ENCODE data around the gene RCCD1.

The RCCD1 gene

DNA sequence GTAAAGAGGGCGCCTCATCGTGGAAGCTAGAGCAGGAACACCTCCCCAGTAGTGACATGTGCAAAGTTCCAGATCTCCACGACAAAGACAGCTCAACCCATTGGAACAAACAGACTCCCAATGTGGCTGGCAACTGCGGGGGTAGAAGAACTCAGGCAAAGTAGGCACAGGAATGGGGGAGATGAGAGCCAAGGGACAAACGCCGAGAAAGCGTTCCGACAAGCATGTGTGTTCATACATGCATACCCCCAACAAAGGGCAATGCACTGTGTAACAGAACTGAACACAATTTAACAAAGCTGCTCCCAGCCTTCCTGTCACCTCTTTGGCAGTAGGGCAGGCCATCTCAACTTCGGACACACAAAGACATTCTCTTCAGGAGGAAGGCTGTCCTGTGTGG is 11.6 kb downstream of the RCCD1 start:
- POLR2A ChIA-PET = interaction anchor here (0.8 to 1.9 kb wide), 4 partner anchors 9 to 31 kb away, joined by 3 to 13 read pairs (median 4); partner anchors contain the start of genes PRC1 and UNC45A
- Histone ChIP-seq H3K27ac (ENCODE audit: extremely low read depth, low read depth, low read length) (peak overlapping the region; percentile 7; the same call in 1 of the 2 replicates), H3K4me1 (ENCODE audit: control insufficient read depth, insufficient read depth, low read length) (no peaks in the 10 kb centered on the region), H3K36me3 (ENCODE audit: control insufficient read depth in 2 of 2, insufficient read depth in 1 of 2, low read length in 2 of 2) (peaks cover 86 to 96% of the 10 kb centered on the region in 2 experiments), H3K4me3 (ENCODE audit: low read depth, low read length) (no peak overlapping the region), H3K9me3 (ENCODE audit: control insufficient read depth, insufficient read depth, low read depth, low read length) (no peaks in the 10 kb centered on the region)
- TF ChIP-seq ZNF600 (tag by site-specific recombination; IDR thresholded peaks at IDR 0.05) = 0 out of 2 replicates have a peak, but pooled peaks have one; percentile 36
- TF ChIP-seq, protein P1, sequence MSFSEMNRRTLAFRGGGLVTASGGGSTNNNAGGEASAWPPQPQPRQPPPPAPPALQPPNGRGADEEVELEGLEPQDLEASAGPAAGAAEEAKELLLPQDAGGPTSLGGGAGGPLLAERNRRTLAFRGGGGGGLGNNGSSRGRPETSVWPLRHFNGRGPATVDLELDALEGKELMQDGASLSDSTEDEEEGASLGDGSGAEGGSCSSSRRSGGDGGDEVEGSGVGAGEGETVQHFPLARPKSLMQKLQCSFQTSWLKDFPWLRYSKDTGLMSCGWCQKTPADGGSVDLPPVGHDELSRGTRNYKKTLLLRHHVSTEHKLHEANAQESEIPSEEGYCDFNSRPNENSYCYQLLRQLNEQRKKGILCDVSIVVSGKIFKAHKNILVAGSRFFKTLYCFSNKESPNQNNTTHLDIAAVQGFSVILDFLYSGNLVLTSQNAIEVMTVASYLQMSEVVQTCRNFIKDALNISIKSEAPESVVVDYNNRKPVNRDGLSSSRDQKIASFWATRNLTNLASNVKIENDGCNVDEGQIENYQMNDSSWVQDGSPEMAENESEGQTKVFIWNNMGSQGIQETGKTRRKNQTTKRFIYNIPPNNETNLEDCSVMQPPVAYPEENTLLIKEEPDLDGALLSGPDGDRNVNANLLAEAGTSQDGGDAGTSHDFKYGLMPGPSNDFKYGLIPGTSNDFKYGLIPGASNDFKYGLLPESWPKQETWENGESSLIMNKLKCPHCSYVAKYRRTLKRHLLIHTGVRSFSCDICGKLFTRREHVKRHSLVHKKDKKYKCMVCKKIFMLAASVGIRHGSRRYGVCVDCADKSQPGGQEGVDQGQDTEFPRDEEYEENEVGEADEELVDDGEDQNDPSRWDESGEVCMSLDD (tag by site-specific recombination; IDR thresholded peaks at IDR 0.05) = no peak
- CTCF ChIA-PET = interaction anchor here (0.7 to 3.3 kb wide), 4 partner anchors 10 to 318 kb away, joined by 3 to 54 read pairs (median 4); partner anchors contain the start of gene RCCD1

GRCh38 chr15:90967206-90967605 is 12.5 kb downstream of the RCCD1 start:
- H3K9me3 ChIP-seq (ENCODE audit: control insufficient read depth, insufficient read depth, low read depth, low read length) = no peaks in the 10 kb centered on the region
- H3K4me1 ChIP-seq (ENCODE audit: control insufficient read depth, insufficient read depth, low read length) = no peaks in the 10 kb centered on the region
- H3K4me3 ChIP-seq (ENCODE audit: low read depth, low read length) = no peak overlapping the region
- TF ChIP-seq OVOL3 (tag by site-specific recombination; IDR thresholded peaks at IDR 0.05) (no peak), HOXD13 (CRISPR knock-in tag; IDR thresholded peaks at IDR 0.05; ENCODE audit: borderline replicate concordance) (no peak), KLF1 (tag by site-specific recombination; IDR thresholded peaks at IDR 0.05) (no peak), ZSCAN16 (tag by site-specific recombination; IDR thresholded peaks at IDR 0.05) (no peak), SCRT2 (tag by site-specific recombination; IDR thresholded peaks at IDR 0.05) (no peak), KLF9 (tag by site-specific recombination; IDR thresholded peaks at IDR 0.05; ENCODE audit: low read depth) (no peak), ZNF202 (tag by site-specific recombination; IDR thresholded peaks at IDR 0.05; ENCODE audit: borderline replicate concordance) (no peak), KLF7 (tag by site-specific recombination; IDR thresholded peaks at IDR 0.05; ENCODE audit: borderline replicate concordance) (no peak), ZNF292 (tag by site-specific recombination; IDR thresholded peaks at IDR 0.05; ENCODE audit: borderline replicate concordance, low read depth) (no peak), REPIN1 (tag by site-specific recombination; IDR thresholded peaks at IDR 0.05; ENCODE audit: low read depth) (no peak), ZNF10 (tag by site-specific recombination; IDR thresholded peaks at IDR 0.05) (no peak), ZNF76 (tag by site-specific recombination; IDR thresholded peaks at IDR 0.05; ENCODE audit: borderline replicate concordance, low read depth) (no peak), MYNN (tag by site-specific recombination; IDR thresholded peaks at IDR 0.05; ENCODE audit: borderline replicate concordance) (no peak), CTCF (tag by site-specific recombination; IDR thresholded peaks at IDR 0.05) (no peak), ZBTB49 (tag by site-specific recombination; IDR thresholded peaks at IDR 0.05; ENCODE audit: low read depth) (no peak), ZNF37A (tag by site-specific recombination; IDR thresholded peaks at IDR 0.05) (no peak)
- TF ChIP-seq, protein P1 (tag by site-specific recombination; IDR thresholded peaks at IDR 0.05) = no peak
- ChIA-PET POLR2A (interaction anchor here (1.1 to 1.9 kb wide), 2 partner anchors 10 to 27 kb away, joined by 4 to 13 read pairs; partner anchors contain the start of gene PRC1), CTCF (interaction anchor here (0.6 to 3.3 kb wide), 3 partner anchors 10 to 834 kb away, joined by 3 to 54 read pairs (median 4); partner anchors contain the start of gene RCCD1)
- no peak overlapping the region for H3K27ac ChIP-seq (ENCODE audit: extremely low read depth, low read depth, low read length)
- H3K36me3 ChIP-seq (ENCODE audit: control insufficient read depth in 2 of 2, insufficient read depth in 1 of 2, low read length in 2 of 2) = peaks cover 92 to 95% of the 10 kb centered on the region in 2 experiments

Data from HEK293 (cell line).